ENCODE results near the gene CCDC183.
A peak's percentile ranks its signal among the peaks of the same experiment; 100 is the strongest.

CCDC183 gene

GRCh38 chr9:136789523-136789937 is 6.6 kb upstream of the CCDC183 start:
- H3K9ac ChIP-seq (ENCODE audit: low read depth, low read length, poor library complexity, severe bottlenecking), result no peak overlapping the region
- TF ChIP-seq EZH2phosphoT487 (IDR thresholded peaks at IDR 0.05; ENCODE audit: borderline replicate concordance), result no peak
- TF ChIP-seq, protein P1, sequence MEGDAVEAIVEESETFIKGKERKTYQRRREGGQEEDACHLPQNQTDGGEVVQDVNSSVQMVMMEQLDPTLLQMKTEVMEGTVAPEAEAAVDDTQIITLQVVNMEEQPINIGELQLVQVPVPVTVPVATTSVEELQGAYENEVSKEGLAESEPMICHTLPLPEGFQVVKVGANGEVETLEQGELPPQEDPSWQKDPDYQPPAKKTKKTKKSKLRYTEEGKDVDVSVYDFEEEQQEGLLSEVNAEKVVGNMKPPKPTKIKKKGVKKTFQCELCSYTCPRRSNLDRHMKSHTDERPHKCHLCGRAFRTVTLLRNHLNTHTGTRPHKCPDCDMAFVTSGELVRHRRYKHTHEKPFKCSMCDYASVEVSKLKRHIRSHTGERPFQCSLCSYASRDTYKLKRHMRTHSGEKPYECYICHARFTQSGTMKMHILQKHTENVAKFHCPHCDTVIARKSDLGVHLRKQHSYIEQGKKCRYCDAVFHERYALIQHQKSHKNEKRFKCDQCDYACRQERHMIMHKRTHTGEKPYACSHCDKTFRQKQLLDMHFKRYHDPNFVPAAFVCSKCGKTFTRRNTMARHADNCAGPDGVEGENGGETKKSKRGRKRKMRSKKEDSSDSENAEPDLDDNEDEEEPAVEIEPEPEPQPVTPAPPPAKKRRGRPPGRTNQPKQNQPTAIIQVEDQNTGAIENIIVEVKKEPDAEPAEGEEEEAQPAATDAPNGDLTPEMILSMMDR (conservative IDR thresholded peaks at IDR 0.05; ENCODE audit: low read length), result no peak
- no peaks in the 10 kb centered on the region for H3K36me3 ChIP-seq (ENCODE audit: insufficient read depth, low read length)
- peaks cover 9% of the 10 kb centered on the region for H4K20me1 ChIP-seq (ENCODE audit: insufficient read depth, low read length, poor library complexity, severe bottlenecking)
- H2AFZ ChIP-seq (ENCODE audit: low read length), result no peak overlapping the region
- H3K4me3 ChIP-seq (ENCODE audit: low read length, poor library complexity, severe bottlenecking), result no peak overlapping the region
- H3K9me2 ChIP-seq (replicated peaks; ENCODE audit: low read depth, low read length), result no peaks in the 10 kb centered on the region
- H3K4me1 ChIP-seq (ENCODE audit: insufficient read depth, low read length, poor library complexity, severe bottlenecking), result peaks cover 18% of the 10 kb centered on the region
- no peaks in the 10 kb centered on the region; the same call in 1 of the 2 replicates for H3K79me2 ChIP-seq (ENCODE audit: insufficient read depth, low read length)
- H3K9me3 ChIP-seq (ENCODE audit: insufficient read depth, low read depth, low read length), result no peaks in the 10 kb centered on the region
- no peaks in the 10 kb centered on the region for H3K27me3 ChIP-seq (ENCODE audit: insufficient read depth, low read length, poor library complexity, severe bottlenecking)
- H3F3A ChIP-seq (ENCODE audit: low read depth), result no peaks in the 10 kb centered on the region
- H3K4me2 ChIP-seq (ENCODE audit: low read depth, low read length, poor library complexity, severe bottlenecking), result no peak overlapping the region

DNA sequence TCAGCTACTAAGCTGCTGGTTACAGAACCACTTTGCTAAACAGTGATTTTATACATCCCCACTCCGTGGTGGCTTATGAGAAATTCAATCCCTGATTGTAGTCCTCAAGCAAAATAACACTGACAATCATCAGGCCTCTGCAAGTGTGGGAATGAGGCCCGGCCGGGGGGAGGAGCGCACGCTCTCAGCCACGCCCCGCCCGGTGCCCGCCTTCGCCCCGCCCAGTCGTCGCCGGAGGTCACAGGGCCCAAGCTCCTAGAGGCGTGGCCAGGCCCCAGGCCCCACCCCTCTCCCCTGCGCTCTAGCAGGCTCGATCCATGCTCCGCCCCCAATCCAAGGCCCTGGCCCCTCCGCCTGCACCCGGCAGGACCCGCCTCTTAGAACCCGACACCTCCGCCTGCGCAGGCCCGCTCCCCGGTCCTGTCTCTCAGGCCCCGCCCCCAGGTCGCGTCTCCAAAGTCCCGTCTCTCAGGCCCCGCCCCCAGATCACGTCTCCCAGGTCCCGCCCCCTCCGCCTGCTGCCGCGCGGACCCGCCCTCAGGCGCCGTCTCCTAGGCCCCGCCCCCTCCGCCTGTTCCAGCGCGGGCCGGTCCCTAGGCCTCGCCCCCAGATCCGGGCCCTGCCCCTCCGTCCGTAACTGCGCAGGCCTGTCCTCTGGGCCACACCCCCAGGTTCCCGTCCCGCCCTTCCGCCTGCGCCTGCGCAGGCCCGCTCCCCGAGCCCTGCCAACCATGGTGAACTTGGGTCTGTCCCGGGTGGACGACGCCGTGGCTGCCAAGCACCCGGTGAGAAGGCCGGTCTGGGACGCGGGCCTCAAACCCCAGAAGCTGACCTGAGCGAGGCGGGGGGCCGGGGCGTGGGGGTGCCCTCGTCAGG is 5.3 kb upstream of the CCDC183 start, which contains the start of gene TMEM141:
TSS of gene TMEM141 (plus strand) at position 705 of the 876 bp plus-strand sequence. CDS start at position 732, 27 bp downstream.
- Histone ChIP-seq H3K9me3 (ENCODE audit: insufficient read depth, low read depth, low read length) (no peaks in the 10 kb centered on the region), H3K4me1 (ENCODE audit: insufficient read depth, low read length, poor library complexity, severe bottlenecking) (peaks cover 18% of the 10 kb centered on the region), H4K20me1 (ENCODE audit: insufficient read depth, low read length, poor library complexity, severe bottlenecking) (peaks cover 9% of the 10 kb centered on the region), H3K9me2 (replicated peaks; ENCODE audit: low read depth, low read length) (no peaks in the 10 kb centered on the region), H3K4me3 (ENCODE audit: low read length, poor library complexity, severe bottlenecking) (peak within 1 kb of the TSS; percentile 89), H3K27me3 (ENCODE audit: insufficient read depth, low read length, poor library complexity, severe bottlenecking) (no peaks in the 10 kb centered on the region), H2AFZ (ENCODE audit: low read length) (peak within 1 kb of the TSS; percentile 81), H3K4me2 (ENCODE audit: low read depth, low read length, poor library complexity, severe bottlenecking) (peak within 1 kb of the TSS; percentile 98), H3F3A (ENCODE audit: low read depth) (no peaks in the 10 kb centered on the region), H3K36me3 (ENCODE audit: insufficient read depth, low read length) (no peaks in the 10 kb centered on the region), H3K9ac (ENCODE audit: low read depth, low read length, poor library complexity, severe bottlenecking) (peak within 1 kb of the TSS; percentile 95), H3K79me2 (ENCODE audit: insufficient read depth, low read length) (no peaks in the 10 kb centered on the region; the same call in 1 of the 2 replicates)
- TF ChIP-seq EZH2phosphoT487 (IDR thresholded peaks at IDR 0.05; ENCODE audit: borderline replicate concordance), result no peak
- TF ChIP-seq, protein P1 (conservative IDR thresholded peaks at IDR 0.05; ENCODE audit: low read length), result no peak

- no peak for TF ChIP-seq EZH2phosphoT487 (IDR thresholded peaks at IDR 0.05; ENCODE audit: borderline replicate concordance)
- TF ChIP-seq, protein P1 (conservative IDR thresholded peaks at IDR 0.05; ENCODE audit: low read length), result peak; percentile 99
- H2AFZ ChIP-seq (ENCODE audit: low read length), result peak overlapping the region; percentile 81
- H3K9ac ChIP-seq (ENCODE audit: low read depth, low read length, poor library complexity, severe bottlenecking), result peak overlapping the region; percentile 95
Measured at GRCh38 chr9:136791516-136792276, 4.4 kb upstream of the CCDC183 start.

More at GRCh38 chr9:136791516-136792276, 4.4 kb upstream of the CCDC183 start:
- Histone ChIP-seq H3F3A (ENCODE audit: low read depth) (no peaks in the 10 kb centered on the region), H3K4me1 (ENCODE audit: insufficient read depth, low read length, poor library complexity, severe bottlenecking) (peaks cover 18% of the 10 kb centered on the region), H3K27me3 (ENCODE audit: insufficient read depth, low read length, poor library complexity, severe bottlenecking) (no peaks in the 10 kb centered on the region), H4K20me1 (ENCODE audit: insufficient read depth, low read length, poor library complexity, severe bottlenecking) (peaks cover 9% of the 10 kb centered on the region), H3K9me3 (ENCODE audit: insufficient read depth, low read depth, low read length) (no peaks in the 10 kb centered on the region), H3K36me3 (ENCODE audit: insufficient read depth, low read length) (no peaks in the 10 kb centered on the region), H3K4me3 (ENCODE audit: low read length, poor library complexity, severe bottlenecking) (peak overlapping the region; percentile 89), H3K79me2 (ENCODE audit: insufficient read depth, low read length) (no peaks in the 10 kb centered on the region; the same call in 1 of the 2 replicates), H3K4me2 (ENCODE audit: low read depth, low read length, poor library complexity, severe bottlenecking) (peak overlapping the region; percentile 98), H3K9me2 (replicated peaks; ENCODE audit: low read depth, low read length) (no peaks in the 10 kb centered on the region)
